ENCODE measurements around the gene FAM50A. TPM values are rescaled to one million over a fixed set of nuclear protein-coding genes. Genes with fewer than 3 reads are reported as not detected.

Gene FAM50A
- total RNA-seq, 1 experiment from 2014 or later, result 57.4 TPM

GRCh38 chrX:154469114-154469513 lies 25.2 kb downstream of the FAM50A start:
- TF ChIP-seq, protein P1, sequence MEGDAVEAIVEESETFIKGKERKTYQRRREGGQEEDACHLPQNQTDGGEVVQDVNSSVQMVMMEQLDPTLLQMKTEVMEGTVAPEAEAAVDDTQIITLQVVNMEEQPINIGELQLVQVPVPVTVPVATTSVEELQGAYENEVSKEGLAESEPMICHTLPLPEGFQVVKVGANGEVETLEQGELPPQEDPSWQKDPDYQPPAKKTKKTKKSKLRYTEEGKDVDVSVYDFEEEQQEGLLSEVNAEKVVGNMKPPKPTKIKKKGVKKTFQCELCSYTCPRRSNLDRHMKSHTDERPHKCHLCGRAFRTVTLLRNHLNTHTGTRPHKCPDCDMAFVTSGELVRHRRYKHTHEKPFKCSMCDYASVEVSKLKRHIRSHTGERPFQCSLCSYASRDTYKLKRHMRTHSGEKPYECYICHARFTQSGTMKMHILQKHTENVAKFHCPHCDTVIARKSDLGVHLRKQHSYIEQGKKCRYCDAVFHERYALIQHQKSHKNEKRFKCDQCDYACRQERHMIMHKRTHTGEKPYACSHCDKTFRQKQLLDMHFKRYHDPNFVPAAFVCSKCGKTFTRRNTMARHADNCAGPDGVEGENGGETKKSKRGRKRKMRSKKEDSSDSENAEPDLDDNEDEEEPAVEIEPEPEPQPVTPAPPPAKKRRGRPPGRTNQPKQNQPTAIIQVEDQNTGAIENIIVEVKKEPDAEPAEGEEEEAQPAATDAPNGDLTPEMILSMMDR (conservative IDR thresholded peaks at IDR 0.05), result no peak
- H4K91ac ChIP-seq (ENCODE audit: insufficient read length, low read depth, low read length), result no peak overlapping the region
- H3K18ac ChIP-seq (ENCODE audit: insufficient read length, low read depth, low read length), result no peak overlapping the region
- H3K23ac ChIP-seq (ENCODE audit: insufficient read length, low read depth, low read length), result no peak overlapping the region
- no peak overlapping the region for H3K27ac ChIP-seq (ENCODE audit: insufficient read length, low read depth, low read length)
- H4K5ac ChIP-seq (ENCODE audit: insufficient read length, low read depth, low read length), result no peak overlapping the region
- no peaks in the 10 kb centered on the region for H3K23me2 ChIP-seq (ENCODE audit: insufficient read length, low read depth, low read length, poor library complexity, severe bottlenecking)
- H3K27me3 ChIP-seq (ENCODE audit: insufficient read depth, low read length), result no peaks in the 10 kb centered on the region
- DNase-seq, result no peak
- no peaks in the 10 kb centered on the region for H3K79me1 ChIP-seq (ENCODE audit: insufficient read depth, low read depth, low read length, poor library complexity, severe bottlenecking)
- H3K36me3 Mint-ChIP-seq (ENCODE audit: insufficient read depth in 1 of 3, low read depth in 3 of 3), result peaks cover 15 to 62% (median 56%) of the 10 kb centered on the region in 3 experiments
- no peak overlapping the region for H3K14ac ChIP-seq (ENCODE audit: insufficient read depth, low read length)
- H3K27ac Mint-ChIP-seq, result no peak overlapping the region
- H3T11ph ChIP-seq (ENCODE audit: low read length), result no peak overlapping the region
- peaks cover 55 to 86% of the 10 kb centered on the region in 2 experiments for H3K9me3 Mint-ChIP-seq
- H3K4me3 Mint-ChIP-seq, result no peak overlapping the region
- H3K4ac ChIP-seq (ENCODE audit: low read depth, low read length), result no peak overlapping the region
- no peaks in the 10 kb centered on the region for H3K79me2 ChIP-seq (ENCODE audit: insufficient read depth, low read length)
- no peak overlapping the region for H4K8ac ChIP-seq (replicated peaks; ENCODE audit: insufficient read length, low read depth, low read length)
- no peak overlapping the region for H3K9ac ChIP-seq (ENCODE audit: extremely low read depth, insufficient read length, low read length)
- H4K20me1 ChIP-seq (ENCODE audit: control insufficient read depth, insufficient read depth, insufficient read length), result no peaks in the 10 kb centered on the region
- no peaks in the 10 kb centered on the region for H3K4me1 ChIP-seq (ENCODE audit: insufficient read depth, low read length)
- no CpG with 5 or more reads among the region's 9 CpGs for WGBS (ENCODE audit: extremely low coverage, insufficient read length, low lambda C conversion rate)
- H2BK20ac ChIP-seq (ENCODE audit: low read depth, low read length, poor library complexity, severe bottlenecking), result no peak overlapping the region
- no peak overlapping the region for H2BK5ac ChIP-seq (ENCODE audit: insufficient read length, low read length)
- H2BK12ac ChIP-seq (ENCODE audit: insufficient read length, low read depth, low read length), result no peak overlapping the region
- H3K4me1 Mint-ChIP-seq, result no peaks in the 10 kb centered on the region
- no peak overlapping the region for H2BK15ac ChIP-seq (ENCODE audit: low read depth, low read length)
- H3K27me3 Mint-ChIP-seq (ENCODE audit: low read depth), result no peaks in the 10 kb centered on the region; the same call in 1 of the 2 replicates
- no peak overlapping the region for H2AFZ ChIP-seq (ENCODE audit: low read length)
- H3K4me2 ChIP-seq (ENCODE audit: insufficient read depth, insufficient read length, low read length), result no peak overlapping the region
- H2AK5ac ChIP-seq (ENCODE audit: insufficient read length, low read length), result no peak overlapping the region
- H3K56ac ChIP-seq (ENCODE audit: insufficient read length, low read depth, low read length), result no peak overlapping the region
- H3K9me3 ChIP-seq (ENCODE audit: control insufficient read depth, low read depth, low read length), result peaks cover 27% of the 10 kb centered on the region
- H2BK120ac ChIP-seq (ENCODE audit: low read depth, low read length, poor library complexity, severe bottlenecking), result no peak overlapping the region
